GM18502 (cell line): ENCODE measurements around the gene RASD2.

ENCODE experiments used
- ATAC-seq: cut with Tn5 transposase; IDR thresholded peaks from one replicate; pipeline ENCODE4 v1.9.1; 2021; ENCODE audit warnings: mild to moderate bottlenecking; ENCODE audit not compliant: unreplicated experiment, poor library complexity

Gene RASD2

DNA sequence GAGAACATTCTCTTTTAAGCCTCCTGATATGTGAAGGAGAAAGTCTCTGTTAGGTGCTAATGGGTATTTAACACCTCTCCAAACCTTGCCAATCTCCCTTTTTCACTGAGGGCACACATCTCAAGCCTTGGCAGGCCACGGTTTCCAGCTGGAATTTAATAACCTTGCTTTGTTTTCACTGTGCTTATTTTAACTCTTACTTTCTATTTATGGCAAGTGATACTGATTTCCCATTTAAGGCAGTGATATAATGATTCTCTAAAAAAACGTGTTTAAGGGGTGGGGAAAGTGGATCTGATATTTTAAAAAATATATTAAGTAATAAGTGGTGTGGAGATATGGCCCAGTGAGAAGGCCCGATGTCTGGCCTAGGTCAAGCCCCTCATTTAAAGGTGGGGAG, 1.1 kb upstream of the RASD2 start:
- ATAC-seq: no peak

DNA sequence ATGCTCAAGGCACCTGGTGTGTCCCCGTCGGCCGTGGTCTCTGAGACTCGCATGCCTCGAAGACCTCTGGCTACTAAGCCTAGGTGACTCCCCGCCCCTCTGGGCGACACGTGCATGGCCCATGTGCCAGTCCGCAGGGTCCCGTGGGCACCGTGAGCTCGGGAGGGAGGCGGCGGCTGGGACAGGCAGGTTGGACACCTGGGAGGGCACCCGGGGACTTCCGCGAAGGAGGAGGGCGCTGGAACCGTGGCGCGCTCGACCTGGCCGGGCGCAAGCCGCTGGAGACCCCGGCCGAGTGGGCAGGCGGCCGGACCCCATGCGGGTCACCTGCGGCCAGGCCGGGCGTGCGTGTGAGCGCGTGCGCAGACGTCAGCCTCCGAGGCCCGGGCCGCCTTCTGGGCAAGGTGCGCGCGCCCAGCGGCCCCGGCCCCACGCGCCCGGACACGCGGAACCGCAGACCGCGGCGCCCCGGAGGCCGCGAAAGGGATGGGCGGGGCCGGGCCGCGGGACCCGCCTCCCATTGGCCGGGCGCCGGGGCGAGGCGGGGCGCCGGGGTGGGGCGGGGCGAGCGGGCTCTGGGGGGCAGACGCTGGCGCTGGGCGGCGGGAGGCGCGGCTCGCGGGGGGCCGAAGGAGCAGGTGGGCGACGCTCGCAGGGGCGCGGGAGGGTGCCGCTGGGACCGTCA, 579 bp upstream of the RASD2 start:
- no peak for ATAC-seq

DNA sequence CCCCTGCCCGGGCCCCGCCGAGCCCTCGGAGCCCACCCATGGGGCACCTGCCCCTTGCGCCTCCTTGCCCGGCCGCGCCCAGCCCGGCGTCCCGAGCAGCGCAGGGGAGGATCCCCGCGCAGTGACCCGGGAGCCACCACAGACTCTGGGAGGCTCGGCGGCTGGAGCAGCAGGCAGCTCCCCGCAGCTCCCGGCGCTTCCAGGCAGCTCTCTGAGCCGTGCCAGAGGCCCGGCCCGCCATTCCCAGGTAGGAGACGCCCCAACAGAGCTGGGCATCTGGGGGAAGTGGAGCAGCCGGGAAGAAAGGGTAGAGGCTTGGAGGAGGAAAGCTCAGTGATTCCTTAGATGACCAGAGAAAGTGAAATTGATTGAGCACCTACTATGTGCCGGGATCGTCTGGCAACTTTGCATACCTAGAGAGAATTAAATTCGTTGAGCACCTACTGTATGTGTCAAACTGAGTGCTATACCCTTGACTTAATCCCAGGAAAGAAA, 670 bp downstream of the RASD2 start:
- ATAC-seq: no peak

DNA sequence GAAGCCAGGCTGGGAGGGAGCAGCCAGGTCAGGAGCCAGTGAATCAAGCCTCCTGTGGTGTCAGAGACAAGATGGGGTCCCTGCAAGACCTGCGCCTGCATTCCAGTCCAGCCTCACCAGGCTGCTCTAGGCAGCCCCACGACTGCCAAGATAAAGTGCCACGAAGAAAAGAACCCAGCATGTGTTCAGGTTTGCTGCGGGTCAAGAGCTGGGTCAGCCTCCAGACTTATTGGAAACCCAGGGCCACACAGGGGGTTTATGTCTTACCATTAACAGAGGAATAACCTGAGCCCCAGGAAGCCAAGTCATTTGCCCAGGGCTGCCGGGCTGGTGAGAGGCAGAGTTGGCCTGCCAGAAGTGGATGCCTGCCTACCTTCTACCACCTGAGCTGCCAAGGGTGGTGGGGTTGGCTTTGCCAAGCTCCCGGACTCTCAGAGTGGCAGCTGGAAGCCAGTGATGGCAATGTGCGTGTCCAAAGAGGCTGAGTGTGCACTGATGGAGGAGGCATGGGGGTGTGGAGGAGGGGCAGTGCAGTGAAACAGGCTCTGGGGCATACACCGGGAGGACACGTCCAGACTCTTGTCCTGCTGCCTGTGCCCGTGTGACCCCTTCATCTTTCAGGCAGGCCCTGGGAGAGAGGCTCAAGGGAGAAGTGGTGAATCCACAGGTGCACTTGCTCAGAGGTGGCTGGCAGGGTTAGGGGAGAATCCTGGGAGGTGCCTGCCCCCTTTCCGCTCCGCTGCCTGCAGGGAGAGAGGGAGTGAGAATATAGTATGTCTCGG, 1.7 kb downstream of the RASD2 start:
- no peak for ATAC-seq

DNA sequence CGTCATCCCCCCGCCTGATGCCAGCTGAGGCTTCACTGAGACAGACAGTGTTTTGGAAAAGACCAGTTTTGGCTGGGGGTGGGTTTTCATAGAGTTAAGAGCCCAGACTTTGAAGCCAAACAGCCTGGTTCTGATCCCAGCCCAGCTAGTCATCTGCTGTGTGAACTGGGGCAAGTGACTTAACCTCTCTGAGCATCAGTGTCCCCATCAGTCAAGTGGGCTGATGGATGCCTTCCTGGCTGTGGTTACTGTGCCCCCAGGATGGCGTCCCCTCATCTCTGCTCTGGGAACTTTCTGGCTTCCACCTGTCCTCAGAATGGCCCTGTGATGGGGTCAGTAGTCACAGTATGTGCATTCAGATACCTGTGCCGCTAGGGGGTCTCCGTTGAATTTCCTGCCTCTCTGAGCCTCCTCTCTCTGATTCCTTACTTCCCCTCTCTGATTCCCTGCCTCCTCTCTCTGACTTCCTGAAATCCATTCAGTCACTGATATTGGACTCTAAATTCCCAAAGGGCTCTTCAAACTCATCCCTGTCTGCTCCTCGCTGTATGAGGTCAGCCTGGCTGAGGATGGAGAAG, 2.4 kb downstream of the RASD2 start:
- ATAC-seq: no peak

DNA sequence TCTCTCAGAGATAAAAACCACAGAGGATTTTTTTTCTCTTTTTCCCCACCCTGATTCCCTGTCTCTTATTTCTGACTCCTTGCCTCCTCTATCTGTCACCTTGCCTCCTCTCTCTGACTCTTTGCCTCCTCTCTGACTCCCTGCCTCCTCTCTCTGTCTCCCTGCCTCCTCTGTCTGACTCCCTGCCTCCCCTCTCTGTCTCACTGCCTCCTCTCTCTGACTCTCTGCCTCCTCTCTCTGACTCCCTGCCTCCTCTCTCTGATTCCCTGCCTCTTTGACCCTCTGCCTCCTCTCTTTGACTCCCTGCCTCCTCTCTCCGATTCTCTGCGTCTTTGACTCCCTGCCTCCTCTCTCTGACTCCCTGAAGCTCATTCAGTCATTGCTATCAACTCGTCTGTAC, 3.1 kb downstream of the RASD2 start:
- ATAC-seq: no peak

GRCh38 chr22:35544189-35544588, 3.6 kb downstream of the RASD2 start:
- no peak for ATAC-seq

DNA sequence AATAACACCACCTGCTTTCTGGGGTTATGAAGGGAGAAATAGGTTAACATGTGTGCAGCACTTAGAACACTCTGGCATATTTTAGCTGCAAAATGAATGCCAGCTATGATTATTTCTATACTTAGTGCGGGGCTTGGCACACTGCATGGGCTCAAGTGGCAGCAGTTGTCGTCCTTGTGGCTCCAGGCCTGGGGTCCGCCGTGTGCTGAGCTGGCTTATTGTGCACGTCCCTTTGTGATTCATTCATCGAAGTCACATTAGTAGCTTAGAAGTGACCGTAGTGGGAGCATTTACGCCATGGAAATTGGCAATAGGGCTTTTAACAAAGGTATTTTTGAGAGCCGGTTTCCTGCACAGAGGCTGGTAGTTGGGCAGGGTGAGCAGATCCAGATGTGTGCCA, 4.2 kb downstream of the RASD2 start:
- no peak for ATAC-seq

- no peak for ATAC-seq
Measured at GRCh38 chr22:35546886-35547285, 6.3 kb downstream of the RASD2 start.

GRCh38 chr22:35547987-35548721, 7.5 kb downstream of the RASD2 start:
- no peak for ATAC-seq

DNA sequence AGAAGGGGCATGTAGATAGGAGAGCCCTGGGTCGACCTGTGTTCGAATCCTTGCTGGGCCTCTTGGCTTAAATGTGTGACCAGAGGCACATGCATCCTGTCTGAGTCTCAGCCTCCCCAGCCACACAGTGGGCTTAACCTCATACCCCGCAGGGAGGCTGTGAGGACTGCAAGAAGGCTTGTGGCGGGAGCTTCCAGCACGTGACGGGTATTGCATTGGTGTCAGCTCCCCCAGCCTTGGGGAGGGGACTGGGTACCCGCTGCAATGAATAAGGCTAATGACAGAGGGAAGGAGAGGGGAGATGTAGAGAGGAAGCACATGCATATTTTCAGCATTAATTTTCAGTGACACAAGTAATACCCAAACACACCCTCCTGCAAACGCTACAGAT, 8.1 kb downstream of the RASD2 start:
- no peak for ATAC-seq

DNA sequence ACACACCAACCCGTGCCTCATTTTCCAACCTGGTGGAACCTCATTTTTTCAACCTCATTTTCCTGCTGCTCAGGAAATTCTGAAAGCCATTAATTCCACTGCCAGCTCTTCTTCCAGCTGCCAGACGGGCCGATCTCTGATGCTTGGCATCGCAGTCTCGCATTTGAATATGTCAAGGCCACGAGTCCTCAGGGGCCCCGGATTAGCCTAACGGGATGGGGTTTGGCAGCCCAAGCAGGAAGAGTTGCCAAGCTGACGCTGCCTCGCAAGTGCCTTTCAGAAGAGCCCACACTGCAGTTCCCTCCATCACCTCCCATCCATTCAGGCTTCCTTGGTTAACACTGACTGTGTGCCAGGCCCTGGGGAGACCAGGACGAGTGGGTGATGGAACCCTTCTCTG, 8.7 kb downstream of the RASD2 start:
- no peak for ATAC-seq

DNA sequence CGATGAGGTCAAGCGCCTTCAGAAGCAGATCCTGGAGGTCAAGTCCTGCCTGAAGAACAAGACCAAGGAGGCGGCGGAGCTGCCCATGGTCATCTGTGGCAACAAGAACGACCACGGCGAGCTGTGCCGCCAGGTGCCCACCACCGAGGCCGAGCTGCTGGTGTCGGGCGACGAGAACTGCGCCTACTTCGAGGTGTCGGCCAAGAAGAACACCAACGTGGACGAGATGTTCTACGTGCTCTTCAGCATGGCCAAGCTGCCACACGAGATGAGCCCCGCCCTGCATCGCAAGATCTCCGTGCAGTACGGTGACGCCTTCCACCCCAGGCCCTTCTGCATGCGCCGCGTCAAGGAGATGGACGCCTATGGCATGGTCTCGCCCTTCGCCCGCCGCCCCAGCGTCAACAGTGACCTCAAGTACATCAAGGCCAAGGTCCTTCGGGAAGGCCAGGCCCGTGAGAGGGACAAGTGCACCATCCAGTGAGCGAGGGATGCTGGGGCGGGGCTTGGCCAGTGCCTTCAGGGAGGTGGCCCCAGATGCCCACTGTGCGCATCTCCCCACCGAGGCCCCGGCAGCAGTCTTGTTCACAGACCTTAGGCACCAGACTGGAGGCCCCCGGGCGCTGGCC, 11.0 kb downstream of the RASD2 start:
- no peak for ATAC-seq

DNA sequence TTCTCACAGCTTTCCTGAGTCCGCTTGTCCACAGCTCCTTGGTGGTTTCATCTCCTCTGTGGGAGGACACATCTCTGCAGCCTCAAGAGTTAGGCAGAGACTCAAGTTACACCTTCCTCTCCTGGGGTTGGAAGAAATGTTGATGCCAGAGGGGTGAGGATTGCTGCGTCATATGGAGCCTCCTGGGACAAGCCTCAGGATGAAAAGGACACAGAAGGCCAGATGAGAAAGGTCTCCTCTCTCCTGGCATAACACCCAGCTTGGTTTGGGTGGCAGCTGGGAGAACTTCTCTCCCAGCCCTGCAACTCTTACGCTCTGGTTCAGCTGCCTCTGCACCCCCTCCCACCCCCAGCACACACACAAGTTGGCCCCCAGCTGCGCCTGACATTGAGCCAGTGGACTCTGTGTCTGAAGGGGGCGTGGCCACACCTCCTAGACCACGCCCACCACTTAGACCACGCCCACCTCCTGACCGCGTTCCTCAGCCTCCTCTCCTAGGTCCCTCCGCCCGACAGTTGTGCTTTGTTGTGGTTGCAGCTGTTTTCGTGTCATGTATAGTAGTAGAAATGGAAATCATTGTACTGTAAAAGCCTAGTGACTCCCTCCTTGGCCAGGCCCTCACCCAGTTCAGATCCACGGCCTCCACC, 11.7 kb downstream of the RASD2 start:
- no peak for ATAC-seq

DNA sequence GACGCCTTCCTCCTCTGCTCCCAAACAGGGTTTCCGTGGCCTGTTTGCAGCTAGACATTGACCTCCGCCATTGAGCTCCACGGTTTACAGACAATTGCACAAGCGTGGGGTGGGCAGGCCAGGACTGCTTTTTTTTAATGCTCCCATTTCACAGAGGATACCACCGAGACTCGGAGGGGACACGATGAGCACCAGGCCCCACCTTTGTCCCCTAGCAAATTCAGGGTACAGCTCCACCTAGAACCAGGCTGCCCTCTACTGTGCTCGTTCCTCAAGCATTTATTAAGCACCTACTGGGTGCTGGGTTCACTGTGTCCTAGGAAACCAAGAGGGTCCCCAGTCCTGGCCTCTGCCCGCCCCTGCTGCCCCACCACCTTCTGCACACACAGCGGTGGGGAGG, 12.2 kb downstream of the RASD2 start:
- ATAC-seq: no peak

DNA sequence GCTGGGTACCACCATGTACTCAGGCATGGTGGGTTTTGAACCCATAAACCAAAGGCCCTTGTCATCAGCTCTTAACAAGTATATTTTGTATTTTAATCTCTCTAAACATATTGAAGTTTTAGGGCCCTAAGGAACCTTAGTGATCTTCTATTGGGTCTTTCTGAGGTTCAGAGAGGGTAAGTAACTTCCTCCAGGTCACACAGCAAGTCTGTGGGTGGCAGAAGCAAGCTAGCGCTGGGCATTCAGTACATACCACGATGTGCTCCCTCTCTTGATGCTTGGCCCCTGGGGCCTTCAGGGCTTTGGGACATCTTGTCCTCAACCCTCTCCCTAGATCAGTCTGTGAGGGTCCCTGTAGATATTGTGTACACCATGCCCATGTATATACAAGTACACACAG, 12.7 kb downstream of the RASD2 start:
- ATAC-seq: no peak

GRCh38 chr22:35554297-35554845, 13.7 kb downstream of the RASD2 start:
- no peak for ATAC-seq

GRCh38 chr22:35555483-35555890, 14.9 kb downstream of the RASD2 start:
- ATAC-seq: no peak

DNA sequence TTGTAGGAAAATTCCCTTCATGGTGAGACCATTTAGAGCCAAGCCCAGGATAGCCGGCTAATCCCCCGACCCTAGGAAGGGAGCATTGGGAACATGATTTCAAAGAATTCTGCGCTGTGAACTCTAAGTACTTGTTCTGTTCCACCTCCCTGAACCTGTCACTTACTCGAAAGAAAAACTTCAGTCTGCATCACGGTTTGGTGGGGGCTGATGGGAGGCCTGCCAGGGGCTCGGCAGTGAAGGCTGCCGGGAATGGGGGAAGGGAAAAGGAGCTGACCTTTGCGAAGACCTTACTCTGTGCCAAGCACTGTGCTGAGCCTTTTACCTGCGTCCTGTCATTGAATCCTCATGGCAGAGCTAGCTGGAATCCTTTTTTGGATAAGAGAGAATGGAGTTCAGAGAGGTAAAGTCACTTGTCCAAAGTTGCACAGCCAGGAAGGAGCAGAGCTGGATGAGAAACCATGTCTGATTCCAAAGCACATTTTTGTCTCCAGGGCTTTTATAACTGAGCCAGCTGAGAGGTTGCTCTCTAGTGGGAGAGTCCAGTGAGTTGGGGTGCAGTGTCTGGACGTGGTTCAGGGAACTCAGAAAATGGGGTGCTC, 15.4 kb downstream of the RASD2 start:
- ATAC-seq: no peak
